ENCODE measurements around the gene ACKR3.

Gene ACKR3

DNA sequence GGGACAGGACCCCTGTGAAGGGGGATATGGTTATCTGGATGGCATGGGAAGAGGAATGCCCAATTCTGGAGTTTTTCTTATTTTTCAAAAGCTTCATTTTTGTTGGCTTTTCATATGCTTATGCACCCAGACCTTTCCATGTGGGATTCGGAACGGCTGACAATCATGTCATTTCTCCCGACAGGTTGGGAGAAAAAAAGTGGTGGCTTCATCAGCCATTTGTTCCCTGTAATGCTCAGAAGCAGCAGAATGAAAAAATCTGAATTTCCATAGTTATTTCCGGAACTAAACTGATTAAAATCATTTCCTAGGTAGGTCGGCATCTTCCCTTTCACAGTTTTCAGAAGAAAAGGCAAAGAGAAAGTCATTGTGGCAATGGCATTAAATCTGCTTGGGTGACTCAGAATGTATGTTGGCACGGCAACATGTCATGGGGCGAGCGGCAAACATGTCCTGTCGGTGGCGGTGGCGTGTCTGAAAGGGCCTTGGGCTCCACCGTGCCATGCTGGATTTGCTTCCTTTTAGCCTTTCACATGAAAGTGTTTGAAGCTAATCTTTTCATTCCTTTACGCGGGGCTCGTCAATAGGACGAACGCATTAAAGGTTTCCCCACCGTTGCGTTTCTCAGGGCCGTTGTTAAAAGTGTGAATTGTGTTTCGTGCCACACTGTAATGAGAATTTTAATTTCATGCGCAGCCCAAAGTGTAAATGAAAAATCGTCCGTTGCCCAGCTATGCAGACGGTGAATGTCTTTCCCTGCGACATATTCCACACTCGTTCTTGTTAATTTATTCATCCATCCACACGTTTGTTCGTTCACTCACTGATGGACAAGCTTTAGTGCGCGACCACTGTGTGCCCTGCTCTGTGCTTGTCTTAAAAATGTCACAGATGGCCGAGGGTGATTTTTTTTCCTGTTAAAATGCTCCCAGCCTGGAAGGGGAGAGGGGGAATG is 18.5 kb downstream of the ACKR3 start:
- DNase-seq, result no peak

DNA sequence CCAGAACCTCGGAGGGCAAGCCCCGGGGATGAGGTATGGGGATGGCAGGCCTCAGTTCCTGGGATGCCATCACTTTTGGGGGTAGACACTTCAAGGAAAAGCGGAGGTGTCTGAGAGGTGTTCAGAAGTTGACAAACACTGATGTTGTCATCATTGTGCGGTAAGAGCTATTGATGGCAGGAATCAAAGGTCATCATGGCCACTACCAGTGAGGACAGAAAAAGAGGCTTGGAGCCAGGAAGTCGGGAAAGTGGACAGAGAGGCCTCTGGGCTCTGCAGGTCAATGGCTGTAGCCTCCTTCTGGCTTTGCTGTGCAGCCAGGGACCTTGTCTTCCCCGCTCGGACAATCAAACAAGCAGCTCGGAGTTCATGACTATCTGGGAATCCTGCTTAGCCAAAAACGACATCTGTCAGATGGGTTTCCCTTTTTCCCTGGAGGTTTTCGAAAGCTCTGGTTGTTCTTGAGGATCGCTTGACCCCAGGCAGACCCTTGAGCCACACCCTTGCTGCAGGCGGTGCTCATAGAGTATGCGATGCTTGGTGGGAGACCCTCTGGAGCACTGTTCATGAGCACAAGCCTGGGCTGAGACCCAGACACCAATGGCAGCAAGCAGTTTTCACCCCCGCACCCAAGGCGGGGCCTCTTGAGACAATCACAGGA is 19.4 kb downstream of the ACKR3 start:
- DNase-seq, result no peak

DNA sequence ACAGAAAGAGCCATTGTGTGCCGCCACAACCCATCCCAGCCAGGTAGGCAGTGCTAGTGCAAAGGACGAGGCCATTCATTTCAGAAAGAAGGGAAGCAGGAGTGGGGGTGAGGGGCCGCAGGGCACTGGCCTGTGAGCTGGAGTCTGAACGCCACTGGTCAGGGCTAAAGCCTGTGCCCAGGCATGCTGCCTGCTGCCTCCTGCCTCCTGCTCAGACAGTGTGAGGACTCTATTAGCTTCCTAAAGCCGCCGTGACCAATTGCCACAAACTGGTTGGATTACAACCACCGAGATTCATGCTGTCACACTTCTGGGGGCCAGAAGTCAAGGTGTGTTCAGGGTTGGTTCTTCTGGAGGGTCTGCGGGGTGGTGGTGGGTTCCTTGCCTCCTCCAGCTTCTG is 21.2 kb downstream of the ACKR3 start:
- DNase-seq, result no peak

DNA sequence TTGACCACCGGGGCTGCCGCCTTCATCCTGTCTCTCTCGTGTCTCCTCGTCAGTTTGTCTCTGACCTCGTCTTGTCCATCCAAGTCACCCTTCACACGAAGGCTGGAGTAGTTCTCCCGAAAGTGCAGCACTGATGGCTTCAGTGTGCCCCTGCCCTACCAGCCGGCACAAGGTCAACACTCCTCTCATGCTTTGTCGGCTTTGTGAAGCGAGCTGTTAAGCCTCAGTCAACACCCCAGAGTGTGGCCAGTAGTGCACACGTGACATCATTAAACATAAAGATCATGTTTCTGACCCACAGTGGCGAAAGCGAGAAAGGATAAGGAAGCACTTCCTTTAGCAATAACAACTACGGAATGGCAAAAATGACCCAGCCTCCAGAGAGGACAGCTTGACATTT is 23.2 kb downstream of the ACKR3 start:
- no peak for DNase-seq

DNA sequence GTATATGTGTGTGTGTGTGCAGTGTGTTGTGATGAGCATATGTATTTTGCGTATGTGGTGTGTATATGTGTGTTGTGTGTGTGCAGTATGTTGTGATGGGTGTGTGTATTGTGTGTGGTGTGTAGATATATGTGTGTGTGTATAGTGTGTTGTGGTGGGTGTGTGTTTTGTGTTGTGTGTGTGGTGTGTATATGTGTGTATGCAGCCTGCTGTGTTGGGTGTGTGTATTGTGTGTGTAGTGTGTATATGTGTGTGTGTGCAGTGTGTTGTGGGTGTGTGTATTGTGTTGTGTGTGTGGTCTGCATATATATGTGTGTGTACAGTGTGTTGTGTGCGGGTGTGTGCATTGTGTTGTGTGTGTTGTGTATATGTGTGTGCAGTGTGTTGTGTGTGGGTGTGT is 23.9 kb downstream of the ACKR3 start:
- DNase-seq, result no peak

DNA sequence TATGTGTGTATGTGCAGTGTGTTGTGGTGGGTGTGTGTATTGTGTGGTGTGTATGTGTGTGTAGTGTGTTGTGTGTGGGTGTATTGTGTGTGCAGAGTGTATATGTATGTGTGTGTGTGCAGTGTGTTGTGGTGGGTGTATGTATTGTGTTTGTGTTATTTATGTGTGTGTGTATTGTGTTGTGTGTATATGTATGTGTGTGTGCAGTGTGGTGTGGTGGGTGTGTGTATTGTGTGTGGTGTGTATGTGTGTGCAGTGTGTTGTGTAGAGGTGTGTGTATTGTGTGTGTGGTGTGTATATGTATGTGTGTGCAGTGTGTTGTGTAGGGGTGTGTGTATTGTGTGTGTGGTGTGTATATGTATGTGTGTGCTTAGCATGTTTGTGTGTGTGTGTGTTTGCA is 24.3 kb downstream of the ACKR3 start:
- no peak for DNase-seq

DNA sequence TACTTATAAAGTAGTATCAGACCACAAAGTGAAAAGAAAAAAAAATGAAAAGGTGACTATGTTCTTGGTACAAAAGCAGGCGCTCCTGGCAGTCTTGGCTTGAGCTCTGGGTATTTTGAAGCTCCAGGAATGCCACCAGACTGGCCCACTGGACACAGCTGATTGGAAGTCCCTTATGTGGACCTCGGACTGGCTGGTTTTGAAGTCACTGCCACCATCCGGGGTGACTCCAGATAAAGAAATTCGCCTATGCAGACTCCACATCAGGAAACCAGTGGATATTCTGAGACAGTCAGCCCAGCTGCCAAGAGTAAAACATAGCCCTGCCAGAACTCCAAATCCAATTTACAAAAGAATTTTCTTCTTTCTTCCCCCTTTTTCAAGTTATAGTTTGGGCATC is 28.0 kb downstream of the ACKR3 start:
- no peak for DNase-seq

DNA sequence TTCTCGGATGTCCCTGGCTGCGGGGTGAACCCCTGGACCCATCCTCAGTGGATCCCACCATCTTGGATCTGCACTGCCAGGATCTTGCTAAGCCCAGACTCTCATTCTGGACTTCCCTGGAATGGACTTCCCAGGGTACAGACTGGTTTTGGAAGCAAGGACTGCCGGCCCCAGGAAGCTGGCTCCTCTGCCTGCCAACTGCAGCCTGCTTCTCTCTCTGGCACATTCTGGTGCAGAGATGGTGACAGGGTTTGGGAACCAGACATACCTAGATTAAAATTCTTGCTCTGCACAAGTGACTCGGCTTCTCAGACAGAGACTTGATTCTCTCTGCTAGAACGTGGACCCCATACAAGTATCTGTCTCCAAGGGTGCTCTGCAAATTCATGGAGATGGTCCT is 29.4 kb downstream of the ACKR3 start:
- no peak for DNase-seq

DNA sequence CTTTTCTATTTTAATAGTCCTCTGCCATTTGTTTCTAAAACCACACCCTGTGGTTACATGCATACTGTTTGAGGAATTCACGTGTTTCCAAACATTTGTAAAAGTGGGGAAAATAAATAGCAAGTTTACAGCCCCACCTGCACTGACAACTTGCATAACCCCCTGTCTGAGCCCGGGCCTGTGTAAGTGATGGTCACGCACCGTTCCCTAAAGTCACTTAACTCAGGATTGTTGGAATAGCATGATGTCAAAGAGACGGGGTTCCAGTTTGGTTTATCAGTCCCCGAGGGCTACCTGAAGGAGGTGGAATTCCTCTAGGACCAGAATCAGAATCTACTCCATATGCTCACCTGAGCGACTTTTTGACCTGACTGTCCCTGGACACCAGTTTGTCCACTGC is 30.5 kb downstream of the ACKR3 start:
- DNase-seq, result no peak

DNA sequence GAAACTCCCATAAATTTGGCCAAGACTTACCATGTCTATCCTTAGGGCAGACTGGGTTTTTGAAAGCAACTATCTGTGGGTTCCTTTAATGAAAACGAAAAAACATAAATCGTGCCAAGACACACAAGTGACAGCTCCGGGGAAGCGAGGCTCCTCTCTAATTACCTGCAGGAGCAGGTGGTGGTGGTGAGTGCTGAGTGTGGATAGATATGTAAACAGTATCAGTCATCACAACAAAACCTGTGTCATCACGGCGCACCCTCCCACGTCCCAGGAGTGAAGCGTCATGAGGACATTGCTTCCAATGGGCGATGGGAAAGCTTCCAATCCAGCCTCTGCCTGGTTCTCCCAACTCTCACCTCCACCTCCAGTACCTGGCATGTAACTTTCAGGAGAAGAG is 31.3 kb downstream of the ACKR3 start:
- no peak for DNase-seq

DNA sequence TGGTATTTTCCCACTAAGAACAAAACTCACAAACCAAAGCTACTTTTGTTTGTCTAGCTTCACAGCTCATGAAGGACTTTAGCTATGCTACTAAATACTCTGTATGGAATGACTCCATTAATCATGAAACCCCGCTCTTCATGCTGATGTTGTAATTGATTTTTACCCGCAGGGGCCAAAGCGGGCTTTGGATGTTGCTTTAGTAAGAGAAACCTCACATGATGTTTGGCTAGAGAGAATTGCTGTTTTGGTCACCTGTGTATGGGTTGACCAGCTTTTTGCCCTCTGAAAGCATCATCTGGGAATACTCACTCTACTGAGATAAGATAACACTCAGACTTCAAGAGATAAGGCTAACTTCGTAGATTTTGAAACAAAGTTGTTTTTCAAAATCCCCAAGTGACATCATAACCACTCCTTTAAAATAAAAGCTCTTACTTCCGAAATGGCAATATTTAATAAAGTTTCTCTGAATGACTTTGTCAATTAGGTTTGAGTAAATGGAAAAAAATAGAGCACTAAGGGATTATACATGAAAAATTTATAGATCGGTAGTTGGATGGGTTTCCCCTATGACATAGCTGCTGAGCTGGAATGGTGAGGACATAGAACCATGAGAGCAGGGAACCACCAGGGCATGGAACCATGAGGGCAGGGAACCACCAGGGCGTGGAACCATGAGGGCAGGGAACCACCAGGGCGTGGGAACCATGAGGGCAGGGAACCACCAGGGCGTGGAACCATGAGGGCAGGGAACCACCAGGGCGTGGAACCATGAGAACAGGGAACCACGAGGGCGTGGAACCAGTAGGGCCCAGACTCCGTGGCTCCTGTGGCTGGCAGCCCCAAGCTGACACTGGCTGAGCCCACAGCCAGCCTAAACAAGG is 31.9 kb downstream of the ACKR3 start:
- no peak for DNase-seq

DNA sequence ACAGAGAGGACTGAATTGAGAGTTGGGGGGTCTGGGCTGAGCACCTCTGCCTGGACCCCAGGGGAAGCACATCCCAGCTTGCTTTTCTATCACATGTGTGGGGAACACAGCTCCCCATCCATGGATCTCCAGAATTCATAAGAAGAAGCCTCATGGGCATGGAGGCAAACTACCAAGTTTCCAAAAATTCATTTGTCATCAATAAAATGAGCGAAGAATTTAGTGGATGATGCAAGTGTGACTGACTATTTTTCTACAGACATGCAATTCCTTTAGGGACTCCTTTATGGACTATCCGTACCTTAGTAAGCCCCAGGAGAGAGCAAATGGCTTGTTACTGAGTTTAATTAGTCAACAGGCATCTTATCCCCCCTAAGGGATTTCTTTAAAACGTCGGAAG is 33.1 kb downstream of the ACKR3 start:
- DNase-seq, result no peak

DNA sequence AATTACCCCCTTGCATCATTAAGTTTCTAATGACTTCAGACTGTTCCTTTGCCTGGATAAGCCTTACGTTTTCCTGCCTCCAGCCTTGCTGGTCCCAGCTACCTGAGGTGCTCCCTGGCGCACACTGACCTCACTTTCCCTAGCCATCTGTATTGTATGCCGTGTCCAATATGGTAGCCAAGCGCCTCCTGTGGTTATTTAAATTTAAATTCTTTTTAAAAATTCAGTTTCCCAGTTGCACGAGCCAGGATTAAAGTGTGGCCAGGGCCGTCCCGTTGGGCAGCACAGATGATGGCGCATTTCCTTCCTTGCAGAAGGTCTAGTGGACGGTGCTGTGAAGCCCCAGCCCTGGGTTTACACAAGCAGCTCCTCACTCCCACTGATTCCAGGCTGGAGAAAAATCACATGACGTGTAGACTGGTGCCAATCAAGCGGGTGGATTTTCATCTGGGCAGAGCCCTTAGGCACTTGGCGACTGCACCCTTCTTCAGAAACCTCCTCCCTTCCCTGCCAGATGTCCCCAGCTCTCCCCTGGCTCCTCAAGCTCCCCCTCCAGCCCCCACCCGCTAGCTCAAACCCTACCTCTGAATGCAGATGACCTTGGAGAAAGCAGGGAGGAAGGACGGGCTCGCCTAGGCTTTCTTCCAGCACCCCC is 33.9 kb downstream of the ACKR3 start:
- no peak for DNase-seq

DNA sequence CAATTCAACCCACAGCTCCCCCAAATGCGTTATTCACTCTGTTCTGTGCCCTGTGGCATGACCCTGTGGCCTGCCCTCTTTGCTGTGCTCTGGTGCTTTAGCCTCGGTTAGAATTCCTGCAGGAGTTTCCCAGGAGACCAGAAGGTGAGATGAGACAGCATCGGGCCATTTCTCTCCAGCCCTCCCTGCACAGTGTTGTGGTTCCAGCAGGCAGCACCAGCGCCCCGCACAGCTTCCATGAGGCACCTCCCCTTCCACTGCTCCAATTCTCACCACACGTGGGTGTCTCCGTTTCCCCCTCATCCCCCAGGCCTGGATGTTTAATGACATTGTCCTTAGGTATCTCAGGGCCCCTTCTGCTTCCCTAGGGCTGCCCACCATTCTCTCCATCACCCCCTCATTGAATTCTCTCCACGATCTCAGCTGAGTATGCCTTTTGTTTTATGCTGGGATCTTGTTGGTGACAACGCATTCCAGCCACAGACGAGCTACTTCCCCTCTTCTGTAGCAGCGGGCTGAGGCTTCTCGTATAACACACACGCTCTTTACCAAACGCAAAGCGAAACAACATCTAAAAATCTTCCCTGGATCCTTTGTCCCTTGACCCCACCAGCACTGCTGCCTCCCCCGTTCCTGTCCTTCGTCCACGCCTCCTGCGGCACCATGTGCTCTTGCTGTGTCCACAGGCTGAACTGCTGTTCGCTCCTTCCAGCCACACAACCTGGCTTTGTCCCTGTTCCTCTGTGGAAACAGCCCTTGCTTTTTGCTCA is 35.1 kb downstream of the ACKR3 start:
- no peak for DNase-seq

DNA sequence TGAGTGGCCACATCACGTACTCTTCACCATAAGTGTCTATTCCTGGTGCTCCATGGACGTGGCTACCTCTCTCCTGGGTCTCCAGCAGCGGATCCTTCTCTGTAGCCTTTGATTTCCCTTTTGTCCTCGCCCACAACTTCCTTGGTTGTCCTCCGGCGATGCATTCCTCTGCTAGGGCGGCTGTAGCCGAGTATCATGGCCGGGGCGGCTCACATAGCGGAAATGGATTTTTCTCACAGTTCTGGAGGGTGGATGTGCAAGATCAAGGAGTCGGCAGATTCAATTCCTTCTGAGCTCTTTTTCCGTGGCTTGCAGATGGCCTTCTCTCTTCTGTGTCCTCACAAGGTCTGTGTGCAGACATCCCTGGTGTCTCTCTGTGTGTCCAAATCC is 35.7 kb downstream of the ACKR3 start:
- DNase-seq, result no peak

DNA sequence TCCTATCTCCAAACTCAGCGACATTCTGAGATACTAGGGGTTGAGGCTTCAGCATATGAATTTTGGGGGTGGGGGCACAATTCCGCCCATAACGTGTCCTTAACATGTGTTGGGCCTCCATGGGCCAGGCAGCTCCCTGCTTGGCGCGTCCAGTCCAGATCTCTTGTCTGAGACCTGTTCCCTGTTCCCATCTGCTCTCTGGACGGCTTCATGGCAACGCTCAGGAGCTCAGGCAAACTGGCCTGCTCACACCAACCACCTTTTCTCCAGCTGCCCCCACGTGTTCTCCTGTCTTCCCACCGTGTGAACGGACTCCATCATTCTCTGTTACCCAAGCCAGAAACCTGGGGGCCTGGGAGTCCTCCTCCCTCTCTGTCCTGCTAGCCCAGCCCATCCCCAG is 36.4 kb downstream of the ACKR3 start:
- DNase-seq, result no peak

DNA sequence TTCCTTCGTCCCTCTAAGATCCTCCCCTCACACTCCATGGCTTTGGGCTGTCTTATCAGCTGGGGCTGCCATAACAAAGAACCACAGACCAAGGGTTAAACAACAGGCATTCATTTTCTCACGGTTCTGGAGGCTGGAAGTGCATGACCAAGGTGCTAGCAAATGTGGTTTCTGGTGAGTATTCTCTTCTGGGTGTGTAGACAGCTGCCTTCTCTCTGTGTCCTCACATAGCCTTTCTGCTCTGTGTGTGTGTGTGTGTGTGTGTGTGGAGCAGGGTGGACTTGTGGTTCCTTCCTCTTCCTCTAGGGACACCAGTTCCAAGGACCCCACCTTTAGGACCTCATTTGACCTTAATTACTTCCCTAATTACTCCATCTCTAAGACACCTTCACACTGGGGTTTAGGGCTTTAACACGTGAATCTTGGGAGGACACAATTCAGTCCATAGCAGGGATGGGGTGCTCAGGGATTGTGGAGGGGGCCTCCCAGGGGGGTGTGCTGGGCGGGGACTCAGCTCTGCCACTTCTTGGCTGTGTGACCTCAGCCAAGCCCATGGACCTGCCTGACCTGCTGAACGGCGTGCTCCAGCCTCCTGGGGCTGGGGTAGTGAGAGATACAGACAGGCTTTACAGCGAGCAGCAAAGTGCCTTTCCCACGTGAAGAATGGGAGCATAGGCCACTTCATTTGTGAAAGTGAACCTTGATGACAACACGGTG is 38.0 kb downstream of the ACKR3 start:
- no peak for DNase-seq

DNA sequence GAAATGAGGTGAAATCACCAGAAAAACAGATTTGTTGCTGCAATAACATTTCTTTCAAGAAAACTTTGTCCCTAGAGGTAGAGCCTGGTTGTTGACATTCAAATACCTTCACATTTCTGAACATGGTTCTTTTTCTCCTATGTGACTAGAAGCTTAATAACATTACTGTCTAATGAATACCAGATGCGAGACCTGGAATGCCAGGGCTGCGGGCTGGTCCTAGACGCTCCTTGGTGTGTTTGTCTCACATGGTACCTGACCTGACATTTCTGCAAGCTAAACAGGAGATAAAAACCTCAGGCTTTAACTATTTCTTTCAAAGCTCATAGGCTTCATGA is 38.5 kb downstream of the ACKR3 start:
- DNase-seq, result no peak

DNA sequence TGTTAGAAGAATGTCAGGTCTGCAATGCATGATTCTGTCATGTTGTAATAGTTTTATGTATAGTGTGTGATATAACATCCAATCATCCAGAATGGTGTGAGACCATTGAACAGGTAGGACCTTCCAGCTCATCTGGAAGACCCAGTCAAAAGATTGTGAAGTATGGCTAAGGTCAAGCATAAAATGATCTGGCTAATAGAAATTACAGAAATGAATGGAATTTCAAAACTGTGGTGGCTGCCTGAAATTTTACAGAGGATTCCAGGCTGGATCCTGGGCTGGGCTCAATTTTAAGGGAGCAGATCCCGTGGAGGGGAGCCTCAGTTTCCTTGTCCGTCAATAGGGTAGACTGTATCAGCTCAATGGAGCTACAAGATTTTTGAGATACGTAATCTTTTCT is 39.1 kb downstream of the ACKR3 start:
- DNase-seq, result no peak

DNA sequence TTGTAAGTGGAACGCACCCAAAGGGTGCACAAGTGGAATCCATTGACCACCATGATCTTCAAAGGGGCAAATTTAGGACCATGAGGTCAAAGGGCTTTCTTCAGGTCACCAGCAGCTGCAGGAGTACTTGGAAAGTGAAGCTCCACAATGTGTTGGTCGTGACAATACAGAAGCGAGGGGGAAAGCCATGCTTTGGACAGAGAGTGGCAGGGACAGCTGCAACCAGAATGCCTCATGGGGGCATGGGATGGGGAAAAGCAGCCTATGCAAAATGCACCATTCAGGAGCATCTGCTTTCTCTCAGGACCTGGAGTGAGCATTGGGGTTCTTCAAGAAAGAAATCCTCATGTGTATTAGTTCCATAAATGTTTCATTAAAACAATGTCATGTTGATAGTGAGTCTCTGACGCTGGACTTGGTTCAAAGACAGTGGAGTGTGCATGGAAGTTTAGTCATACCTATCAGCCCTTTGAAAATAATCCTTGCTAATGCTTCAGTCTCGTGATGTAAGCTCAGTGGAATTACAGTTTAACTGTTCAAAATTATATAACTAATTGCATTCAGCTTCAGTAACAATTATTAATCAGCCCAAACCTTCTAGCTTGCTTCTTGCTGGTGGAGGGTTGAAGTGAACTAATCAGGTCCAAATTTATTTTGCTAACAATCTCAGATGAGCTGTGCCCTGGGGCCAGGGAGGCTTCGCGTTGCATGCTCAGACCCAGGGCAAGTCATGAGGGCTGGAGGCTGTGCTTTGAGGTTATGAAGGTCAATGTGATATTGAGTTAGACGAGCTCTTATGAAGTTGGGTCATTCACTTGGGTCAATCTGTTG is 41.6 kb downstream of the ACKR3 start:
- DNase-seq, result no peak

DNA sequence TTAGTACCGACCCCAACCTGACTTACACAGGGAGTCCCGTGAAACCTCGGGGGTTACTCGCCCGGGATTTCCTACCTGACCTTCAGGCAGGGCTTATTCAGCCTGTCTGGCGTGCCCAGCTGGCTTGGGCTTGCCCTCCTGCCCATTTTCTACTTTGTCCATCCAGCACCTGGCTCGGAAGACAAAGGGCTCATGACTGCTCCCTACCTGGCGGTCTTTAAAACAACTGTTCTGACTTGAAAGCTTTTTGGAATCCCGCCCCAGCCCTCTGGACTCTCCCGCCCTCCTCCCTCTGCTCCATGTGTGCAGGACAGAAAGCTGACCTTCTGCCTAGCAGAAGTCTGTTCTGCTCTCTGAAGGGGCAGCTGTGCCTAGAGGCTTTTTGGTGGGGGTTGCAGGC is 43.1 kb downstream of the ACKR3 start:
- no peak for DNase-seq

Measured in femur (tissue), 1 donor.